ENCODE results near the gene NUDT17.

Gene NUDT17

DNA sequence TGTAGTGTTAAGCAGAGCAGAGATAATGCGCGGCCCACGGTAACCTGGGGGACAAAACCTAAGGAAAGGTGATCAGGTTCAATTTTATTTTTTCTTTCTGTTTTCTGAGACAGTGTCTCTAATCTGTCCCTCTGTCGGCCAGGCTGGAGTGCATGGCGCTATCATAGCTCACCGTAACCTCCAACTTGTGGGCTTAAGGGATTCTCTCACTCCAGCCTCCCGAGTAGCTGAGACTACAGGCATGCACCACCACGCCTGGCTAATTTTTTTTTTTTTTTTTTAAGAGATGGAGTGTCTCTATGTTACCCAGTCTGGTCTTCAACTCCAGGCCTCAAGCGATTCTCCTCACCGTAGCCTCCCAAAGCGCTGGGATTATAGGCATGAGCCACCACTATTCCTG, 41.0 kb downstream of the NUDT17 start:
- DNase-seq (ENCODE audit: low read depth), result no peak
- H3K4me3 ChIP-seq (ENCODE audit: low read depth, low read length), result peak overlapping the region; percentile 70

DNA sequence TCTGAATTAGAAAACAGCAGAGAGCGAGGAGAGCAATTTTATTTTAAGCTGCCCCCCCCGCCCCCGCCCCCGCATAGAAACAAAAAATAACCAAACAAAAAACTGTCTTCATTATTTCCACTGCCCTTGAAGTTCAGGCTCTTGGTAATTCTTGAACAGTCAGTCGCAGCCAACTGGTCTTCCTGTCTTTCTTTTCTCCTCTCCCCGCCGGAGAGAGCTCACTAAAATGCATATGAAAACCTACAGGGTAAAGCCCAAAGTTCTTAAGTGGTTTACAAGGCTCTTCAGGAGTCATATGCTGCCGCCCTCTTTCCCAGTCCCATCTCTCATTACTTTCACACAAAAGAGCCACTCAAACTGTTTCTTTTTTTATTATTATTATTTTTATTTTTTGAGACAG, 41.4 kb downstream of the NUDT17 start:
- DNase-seq (ENCODE audit: low read depth), result no peak
- no peak overlapping the region for H3K4me3 ChIP-seq (ENCODE audit: low read depth, low read length)

DNA sequence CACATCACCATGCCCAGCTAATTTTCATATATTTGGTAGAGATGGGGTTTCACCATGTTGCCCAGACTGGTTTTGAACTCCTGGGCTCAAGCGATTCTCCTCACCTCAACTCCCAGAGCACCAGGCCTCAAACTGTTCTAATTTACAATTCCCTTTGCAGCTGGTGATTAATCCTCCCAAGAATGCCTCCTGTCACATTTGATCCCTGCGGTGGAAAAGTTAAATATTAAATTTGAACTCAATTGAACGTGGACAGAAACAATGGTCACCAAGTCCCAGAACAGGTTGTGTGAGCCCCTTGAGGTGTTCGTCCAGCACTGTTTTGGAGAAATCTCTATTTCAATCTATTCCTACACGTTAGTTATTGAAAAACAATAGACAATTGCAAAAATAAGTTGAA, 42.2 kb downstream of the NUDT17 start:
- H3K4me3 ChIP-seq (ENCODE audit: low read depth, low read length), result no peak overlapping the region
- no peak for DNase-seq (ENCODE audit: low read depth)

- DNase-seq (ENCODE audit: low read depth), result no peak
- H3K4me3 ChIP-seq (ENCODE audit: low read depth, low read length), result no peak overlapping the region
Observed at GRCh38 chr1:145889722-145890121, 44.3 kb downstream of the NUDT17 start.

GRCh38 chr1:145891143-145891542, 45.7 kb downstream of the NUDT17 start:
- DNase-seq (ENCODE audit: low read depth), result peak; percentile 77

DNA sequence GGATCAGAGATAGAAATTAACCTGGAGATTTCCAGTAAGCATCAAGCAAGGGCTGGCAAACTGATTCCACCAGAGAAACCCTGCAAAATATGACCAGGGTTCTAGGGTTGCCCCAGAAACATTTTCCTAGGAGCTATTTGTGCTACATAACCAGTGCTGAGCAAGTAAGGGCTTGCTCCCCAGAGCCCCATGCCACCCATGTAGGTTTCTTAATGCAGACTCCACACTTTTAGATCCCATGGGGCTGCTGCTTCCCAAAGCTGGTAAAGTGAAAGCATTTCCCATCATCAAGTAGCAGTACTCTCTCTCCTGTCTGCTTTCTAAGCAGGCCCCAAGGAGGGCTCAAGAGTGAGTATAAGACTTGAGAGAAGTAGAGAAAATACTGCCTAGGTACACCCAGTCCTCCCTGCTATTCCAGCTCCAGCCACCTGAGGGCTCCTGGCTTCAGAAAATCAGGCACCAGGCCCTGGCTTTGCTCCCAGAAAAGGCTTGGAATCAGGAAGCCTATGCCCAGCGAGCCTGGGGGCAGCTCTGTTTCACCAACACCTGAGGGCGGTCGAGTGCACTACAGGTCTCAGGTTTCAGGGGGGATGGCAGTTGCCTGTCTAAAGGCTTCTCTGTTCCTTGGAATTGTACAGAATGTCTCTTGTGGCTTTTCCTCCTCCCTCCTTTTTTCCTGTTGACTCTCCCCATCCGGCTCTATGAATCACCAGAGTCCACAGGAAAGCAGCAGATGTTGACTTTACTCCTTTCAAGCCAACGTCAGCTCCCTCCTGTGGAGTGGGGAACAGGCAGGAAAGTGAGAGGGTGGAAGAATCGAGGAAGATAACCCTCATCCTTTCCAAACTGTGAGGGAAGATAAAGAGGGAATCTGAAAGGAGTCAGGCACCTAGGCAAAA, 46.4 kb downstream of the NUDT17 start:
- peak overlapping the region; percentile 1 for H3K4me3 ChIP-seq (ENCODE audit: low read depth, low read length)

More at GRCh38 chr1:145891143-145891542, 45.7 kb downstream of the NUDT17 start:
- H3K4me3 ChIP-seq (ENCODE audit: low read depth, low read length), result no peak overlapping the region

GRCh38 chr1:145892486-145893087, 47.2 kb downstream of the NUDT17 start:
- DNase-seq (ENCODE audit: low read depth), result no peak
- H3K4me3 ChIP-seq (ENCODE audit: low read depth, low read length), result no peak overlapping the region

More for the DNA sequence above, 46.4 kb downstream of the NUDT17 start:
- peak; percentile 99 for DNase-seq (ENCODE audit: low read depth)

- H3K4me3 ChIP-seq (ENCODE audit: low read depth, low read length), result no peak overlapping the region
- no peak for DNase-seq (ENCODE audit: low read depth)
Observed at GRCh38 chr1:145893306-145894055, 48.1 kb downstream of the NUDT17 start.

GRCh38 chr1:145895471-145895870, 50.0 kb downstream of the NUDT17 start:
- DNase-seq (ENCODE audit: low read depth), result no peak

GRCh38 chr1:145897969-145898368, 52.5 kb downstream of the NUDT17 start:
- DNase-seq (ENCODE audit: low read depth), result no peak
- no peak overlapping the region for H3K4me3 ChIP-seq (ENCODE audit: low read depth, low read length)

More at GRCh38 chr1:145895471-145895870, 50.0 kb downstream of the NUDT17 start:
- H3K4me3 ChIP-seq (ENCODE audit: low read depth, low read length), result no peak overlapping the region

All from skeletal muscle cell (primary cell).